H1 (cell line): Measurements from ENCODE around the gene KCTD12. TPM values are rescaled to one million over a fixed set of nuclear protein-coding genes. Genes with fewer than 3 reads are reported as not detected.

Experiments used
- CHD1 ChIP-seq: IDR thresholded peaks from 2 replicates; pipeline ENCODE4 v1.6.1; 2012; ENCODE audit warnings: low read depth, low read length, improper control_type of control experiment
- RNF2 ChIP-seq: fragments of 200-900, 300-1000 bp; sonication (generic); IDR thresholded peaks from 2 replicates; pipeline ENCODE4 v1.7.1; 2016; ENCODE audit warnings: borderline replicate concordance, low read depth, mild to moderate bottlenecking, antibody characterized with exemption, low read length; ENCODE audit not compliant: poor library complexity, severe bottlenecking; ENCODE audit errors: missing control alignments
- polyA plus RNA-seq, 7 experiments: library from polyadenylated mRNA; depleted of rRNA in 3 of 7; stranded (reverse) in 5 of 7; unstranded in 2 of 7; fragments of >200 nt in 5 of 7; fragments of 200-250 nt in 2 of 7; gene quantifications; 1 replicate in 5 of 7; 2 replicates in 1 of 7; 4 replicates in 1 of 7; pipeline versions ENCODE4 v1.2.1 to v1.2.3, GENCODE V29; 2011 to 2013; ENCODE audit warnings: missing spikeins in 2 of 7, mixed read lengths in 2 of 7
- total RNA-seq: library from RNA; stranded (reverse); fragmentation: NEBNext Ultra II Directional; extraction: Animal tissue kit (Norgen Biotek cat#: 25700); gene quantifications from 2 replicates; pipeline ENCODE4 v1.2.1, GENCODE V29; 2021

The KCTD12 gene
- total and polyA plus RNA-seq, 2 of the 8 experiments (the other 6 are each of a cell fraction or from before 2014, with no cell fraction given), result 2.5 to 9.6 TPM

DNA sequence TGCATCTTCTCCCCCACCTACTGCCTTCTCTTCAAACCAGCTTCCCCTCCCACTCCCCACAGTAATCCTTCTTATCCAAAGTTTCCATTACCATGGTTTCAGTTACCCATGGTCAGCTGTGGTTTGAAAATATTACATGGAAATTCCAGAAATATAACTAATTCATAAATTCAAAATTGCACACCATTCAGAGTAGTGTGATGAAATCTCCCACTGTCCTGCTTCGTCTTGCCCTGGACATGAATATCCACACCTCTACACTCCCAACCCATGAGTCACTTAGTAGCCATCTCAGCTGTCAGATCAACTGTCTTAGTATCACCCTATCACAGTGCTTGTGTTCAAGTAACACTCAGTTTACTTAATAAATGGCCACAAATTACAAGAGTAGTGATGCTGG is 3.8 kb upstream of the KCTD12 start (continued):
- no peak for TF ChIP-seq RNF2
- no peak for TF ChIP-seq CHD1
